Right forelimb (tissue), 1 donor: Measurements from ENCODE around the gene CDKN1B.
"Not testable (repeated sequence)": the region's sequence is repeated elsewhere in the genome, so short reads cannot be mapped to it uniquely, and the experiment has no call there.

Experiments
- DNase-seq: peaks from one replicate; pipeline ENCODE4 v3.0.0-alpha.2; 2018

Gene CDKN1B

GRCh38 chr12:12725086-12725955 lies 8.2 kb downstream of the CDKN1B start:
- peak; percentile 95 for DNase-seq

- no peak for DNase-seq
These were observed 8.9 kb downstream of the CDKN1B start for GRCh38 chr12:12725956-12726554.

- no peak for DNase-seq
These were observed 9.5 kb downstream of the CDKN1B start for GRCh38 chr12:12726555-12727093.

- DNase-seq = no peak
These were observed 14.0 kb downstream of the CDKN1B start for GRCh38 chr12:12731178-12731577.

- DNase-seq = no peak
These were observed 14.6 kb downstream of the CDKN1B start for GRCh38 chr12:12731785-12732184.

GRCh38 chr12:12733118-12733517 lies 15.9 kb downstream of the CDKN1B start:
- no peak for DNase-seq

- DNase-seq = no peak
These were observed 16.9 kb downstream of the CDKN1B start for GRCh38 chr12:12734054-12734453.

- DNase-seq = no peak
These were observed 17.4 kb downstream of the CDKN1B start for GRCh38 chr12:12734561-12735071.

GRCh38 chr12:12735301-12735700 lies 18.1 kb downstream of the CDKN1B start:
- no peak for DNase-seq

GRCh38 chr12:12736759-12737676 lies 19.9 kb downstream of the CDKN1B start:
- no peak for DNase-seq

GRCh38 chr12:12738152-12738551 lies 21.0 kb downstream of the CDKN1B start:
- DNase-seq = not testable (repeated sequence)

- no peak for DNase-seq
These were observed 24.5 kb downstream of the CDKN1B start for GRCh38 chr12:12741660-12742059.

GRCh38 chr12:12744546-12745305 lies 27.6 kb downstream of the CDKN1B start:
- no peak for DNase-seq

GRCh38 chr12:12745576-12746211 lies 28.5 kb downstream of the CDKN1B start:
- DNase-seq = no peak

GRCh38 chr12:12747278-12747677 lies 30.1 kb downstream of the CDKN1B start:
- DNase-seq = no peak

GRCh38 chr12:12748044-12748443 lies 30.9 kb downstream of the CDKN1B start:
- no peak for DNase-seq

GRCh38 chr12:12749433-12749832 lies 32.3 kb downstream of the CDKN1B start:
- no peak for DNase-seq

GRCh38 chr12:12755923-12756322 lies 38.8 kb downstream of the CDKN1B start:
- no peak for DNase-seq

GRCh38 chr12:12757121-12757520 lies 40.0 kb downstream of the CDKN1B start:
- no peak for DNase-seq

- no peak for DNase-seq
These were observed 42.2 kb downstream of the CDKN1B start for GRCh38 chr12:12759234-12759915.

- DNase-seq = no peak
These were observed 47.7 kb downstream of the CDKN1B start for GRCh38 chr12:12764824-12765223.
